ENCODE results near the gene NCF2. TPM values are rescaled to one million over a fixed set of nuclear protein-coding genes. Genes with fewer than 3 reads are reported as not detected.

NCF2 gene
- total and polyA plus RNA-seq, 2 donors (not counting 1 experiment from before 2014, with no cell fraction given), result 0.43 to 2.6 TPM

- DNase-seq (ENCODE audit: low read depth in 2 of 2), result no peak
- H3K27me3 ChIP-seq (ENCODE audit: control insufficient read depth, insufficient read depth, low read length), result no peaks in the 10 kb centered on the region
- no peak overlapping the region for H3K4me3 ChIP-seq (replicated peaks in 1 of 4; ENCODE audit: control extremely low read depth in 1 of 4, insufficient read depth in 1 of 4, low read depth in 3 of 4, low read length in 4 of 4)
- H3K79me2 ChIP-seq (ENCODE audit: control insufficient read depth, insufficient read depth, low read length), result no peaks in the 10 kb centered on the region
- no peak overlapping the region for H2AFZ ChIP-seq (ENCODE audit: low read length)
- H3K4me1 ChIP-seq (ENCODE audit: control insufficient read depth, extremely low read depth, insufficient read depth, low read length), result no peaks in the 10 kb centered on the region
- no peaks in the 10 kb centered on the region for H3K9me3 ChIP-seq (ENCODE audit: control insufficient read depth, insufficient read depth, low read depth, low read length)
- peaks cover 5% of the 10 kb centered on the region for H3K36me3 ChIP-seq (ENCODE audit: control insufficient read depth, insufficient read depth, low read length)
- no peak overlapping the region for H3K27ac ChIP-seq (ENCODE audit: insufficient read depth, low read length)
- no peak overlapping the region for H3K4me2 ChIP-seq (ENCODE audit: extremely low read depth, insufficient read depth, low read length)
- H4K20me1 ChIP-seq (ENCODE audit: control insufficient read depth, extremely low read depth, insufficient read depth, low read length), result no peaks in the 10 kb centered on the region
- no peak overlapping the region for H3K9ac ChIP-seq (ENCODE audit: insufficient read depth, low read length)
- TF ChIP-seq, protein P1, sequence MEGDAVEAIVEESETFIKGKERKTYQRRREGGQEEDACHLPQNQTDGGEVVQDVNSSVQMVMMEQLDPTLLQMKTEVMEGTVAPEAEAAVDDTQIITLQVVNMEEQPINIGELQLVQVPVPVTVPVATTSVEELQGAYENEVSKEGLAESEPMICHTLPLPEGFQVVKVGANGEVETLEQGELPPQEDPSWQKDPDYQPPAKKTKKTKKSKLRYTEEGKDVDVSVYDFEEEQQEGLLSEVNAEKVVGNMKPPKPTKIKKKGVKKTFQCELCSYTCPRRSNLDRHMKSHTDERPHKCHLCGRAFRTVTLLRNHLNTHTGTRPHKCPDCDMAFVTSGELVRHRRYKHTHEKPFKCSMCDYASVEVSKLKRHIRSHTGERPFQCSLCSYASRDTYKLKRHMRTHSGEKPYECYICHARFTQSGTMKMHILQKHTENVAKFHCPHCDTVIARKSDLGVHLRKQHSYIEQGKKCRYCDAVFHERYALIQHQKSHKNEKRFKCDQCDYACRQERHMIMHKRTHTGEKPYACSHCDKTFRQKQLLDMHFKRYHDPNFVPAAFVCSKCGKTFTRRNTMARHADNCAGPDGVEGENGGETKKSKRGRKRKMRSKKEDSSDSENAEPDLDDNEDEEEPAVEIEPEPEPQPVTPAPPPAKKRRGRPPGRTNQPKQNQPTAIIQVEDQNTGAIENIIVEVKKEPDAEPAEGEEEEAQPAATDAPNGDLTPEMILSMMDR (conservative IDR thresholded peaks at IDR 0.05 in 1 of 2, IDR thresholded peaks at IDR 0.05 in 1 of 2; ENCODE audit: low read depth in 1 of 2, low read length in 2 of 2), result no peak
- TF ChIP-seq EZH2 (IDR thresholded peaks at IDR 0.05; ENCODE audit: low read length, missing control alignments), result no peak
Measured at GRCh38 chr1:183552891-183553290, 37.4 kb downstream of the NCF2 start.

GRCh38 chr1:183552441-183552840 lies 37.8 kb downstream of the NCF2 start:
- no peaks in the 10 kb centered on the region for H3K9me3 ChIP-seq (ENCODE audit: control insufficient read depth, insufficient read depth, low read depth, low read length)
- no peak for TF ChIP-seq EZH2 (IDR thresholded peaks at IDR 0.05; ENCODE audit: low read length, missing control alignments)
- TF ChIP-seq, protein P1 (conservative IDR thresholded peaks at IDR 0.05 in 1 of 2, IDR thresholded peaks at IDR 0.05 in 1 of 2; ENCODE audit: low read depth in 1 of 2, low read length in 2 of 2), result no peak
- H3K79me2 ChIP-seq (ENCODE audit: control insufficient read depth, insufficient read depth, low read length), result no peaks in the 10 kb centered on the region
- no peaks in the 10 kb centered on the region for H4K20me1 ChIP-seq (ENCODE audit: control insufficient read depth, extremely low read depth, insufficient read depth, low read length)
- no peak overlapping the region for H3K27ac ChIP-seq (ENCODE audit: insufficient read depth, low read length)
- no peaks in the 10 kb centered on the region for H3K27me3 ChIP-seq (ENCODE audit: control insufficient read depth, insufficient read depth, low read length)
- H3K4me2 ChIP-seq (ENCODE audit: extremely low read depth, insufficient read depth, low read length), result no peak overlapping the region
- no peak overlapping the region for H3K4me3 ChIP-seq (replicated peaks in 1 of 4; ENCODE audit: control extremely low read depth in 1 of 4, insufficient read depth in 1 of 4, low read depth in 3 of 4, low read length in 4 of 4)
- no peak overlapping the region for H3K9ac ChIP-seq (ENCODE audit: insufficient read depth, low read length)
- H3K36me3 ChIP-seq (ENCODE audit: control insufficient read depth, insufficient read depth, low read length), result peaks cover 5% of the 10 kb centered on the region
- DNase-seq (ENCODE audit: low read depth in 2 of 2), result no peak
- no peak overlapping the region for H2AFZ ChIP-seq (ENCODE audit: low read length)
- no peaks in the 10 kb centered on the region for H3K4me1 ChIP-seq (ENCODE audit: control insufficient read depth, extremely low read depth, insufficient read depth, low read length)

DNA sequence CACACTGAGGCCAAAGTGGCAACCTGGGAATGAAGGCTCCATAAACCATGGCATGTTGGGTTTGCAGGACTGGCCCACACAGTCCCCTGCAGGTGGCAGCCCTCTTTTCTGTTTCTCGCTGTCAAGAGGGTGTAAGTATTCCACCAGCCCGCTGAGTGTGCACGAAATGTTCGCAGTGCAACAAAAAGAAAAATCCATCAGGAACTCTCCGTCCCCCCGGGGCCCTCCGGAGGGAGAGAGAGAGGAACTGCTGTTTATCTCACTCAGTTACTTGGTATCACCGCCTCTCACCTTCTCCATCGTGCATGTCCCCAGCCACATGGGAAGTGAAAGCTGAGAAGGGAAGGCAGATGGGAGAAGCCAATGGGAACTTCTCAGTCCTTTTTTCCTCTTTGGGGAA lies 38.3 kb downstream of the NCF2 start:
- DNase-seq (ENCODE audit: low read depth in 2 of 2), result no peak
- Histone ChIP-seq H3K36me3 (ENCODE audit: control insufficient read depth, insufficient read depth, low read length) (peaks cover 5% of the 10 kb centered on the region), H3K4me2 (ENCODE audit: extremely low read depth, insufficient read depth, low read length) (no peak overlapping the region), H3K9me3 (ENCODE audit: control insufficient read depth, insufficient read depth, low read depth, low read length) (no peaks in the 10 kb centered on the region), H3K4me1 (ENCODE audit: control insufficient read depth, extremely low read depth, insufficient read depth, low read length) (no peaks in the 10 kb centered on the region), H3K79me2 (ENCODE audit: control insufficient read depth, insufficient read depth, low read length) (no peaks in the 10 kb centered on the region), H3K4me3 (replicated peaks in 1 of 4; ENCODE audit: control extremely low read depth in 1 of 4, insufficient read depth in 1 of 4, low read depth in 3 of 4, low read length in 4 of 4) (no peak overlapping the region), H3K9ac (ENCODE audit: insufficient read depth, low read length) (no peak overlapping the region), H2AFZ (ENCODE audit: low read length) (no peak overlapping the region), H4K20me1 (ENCODE audit: control insufficient read depth, extremely low read depth, insufficient read depth, low read length) (no peaks in the 10 kb centered on the region), H3K27ac (ENCODE audit: insufficient read depth, low read length) (no peak overlapping the region), H3K27me3 (ENCODE audit: control insufficient read depth, insufficient read depth, low read length) (no peaks in the 10 kb centered on the region)
- TF ChIP-seq, protein P1 (conservative IDR thresholded peaks at IDR 0.05 in 1 of 2, IDR thresholded peaks at IDR 0.05 in 1 of 2; ENCODE audit: low read depth in 1 of 2, low read length in 2 of 2), result no peak
- no peak for TF ChIP-seq EZH2 (IDR thresholded peaks at IDR 0.05; ENCODE audit: low read length, missing control alignments)

Data from fibroblast of lung (primary cell).